OCI-LY1 (cell line): ENCODE measurements around the gene F2.
"Not testable (repeated sequence)": the region's sequence is repeated elsewhere in the genome, so short reads cannot be mapped to it uniquely, and the experiment has no call there.

Experiments used
- H2AFZ ChIP-seq: fragments of 200-600 bp; sonication (generic), shearing (Covaris generic); 2 replicates; pipeline ENCODE4 v1.6.0; 2014; ENCODE audit warnings: antibody characterized with exemption, mild to moderate bottlenecking, low read length
- H3F3A ChIP-seq: fragments of 200-600 bp; sonication (generic), shearing (Covaris generic); 2 replicates; pipeline ENCODE4 v1.6.0; 2014; ENCODE audit warnings: mild to moderate bottlenecking, antibody characterized with exemption, low read length, moderate library complexity; ENCODE audit not compliant: insufficient read depth
- H3K27ac ChIP-seq: fragments of 200-600 bp; sonication (generic); 2 replicates; pipeline ENCODE4 v1.5.1; 2014; ENCODE audit warnings: low read length, mixed run types, mild to moderate bottlenecking, low read depth; ENCODE audit not compliant: poor library complexity, severe bottlenecking
- H3K27me3 ChIP-seq: fragments of 200-600 bp; sonication (generic); 2 replicates; pipeline ENCODE4 v1.6.0; 2014; ENCODE audit warnings: antibody characterized with exemption, mild to moderate bottlenecking, low read length, moderate library complexity; ENCODE audit not compliant: insufficient read depth
- H3K36me3 ChIP-seq: fragments of 200-600 bp; sonication (generic); 2 replicates; pipeline ENCODE4 v1.6.1; 2014; ENCODE audit warnings: mild to moderate bottlenecking, antibody characterized with exemption, low read length, moderate library complexity, mixed read lengths; ENCODE audit not compliant: insufficient read depth
- H3K4me1 ChIP-seq: fragments of 200-600 bp; sonication (generic); 2 replicates; pipeline ENCODE4 v1.5.1; 2014; ENCODE audit warnings: mild to moderate bottlenecking, low read length, moderate library complexity; ENCODE audit not compliant: insufficient read depth, severe bottlenecking
- H3K4me2 ChIP-seq: fragments of 200-600 bp; sonication (generic), shearing (Covaris generic); 2 replicates; pipeline ENCODE4 v1.6.1; 2014; ENCODE audit warnings: low read length
- H3K4me3 ChIP-seq: fragments of 200-600 bp; sonication (generic); 2 replicates; pipeline ENCODE4 v1.5.1; 2014; ENCODE audit warnings: low read length, low read depth, mild to moderate bottlenecking, mixed read lengths; ENCODE audit not compliant: poor library complexity, severe bottlenecking
- H3K79me2 ChIP-seq: fragments of 200-600 bp; shearing (Covaris generic); 2 replicates; pipeline ENCODE4 v1.6.1; 2016; ENCODE audit warnings: mixed run types, low read length, mixed read lengths; ENCODE audit not compliant: insufficient read depth
- H3K9ac ChIP-seq: fragments of 200-600 bp; sonication (generic), shearing (Covaris generic); 2 replicates; pipeline ENCODE4 v1.6.1; 2014; ENCODE audit warnings: mild to moderate bottlenecking, low read length, mixed read lengths
- H3K9me2 ChIP-seq: fragments of 200-600 bp; sonication (generic), shearing (Covaris generic); 2 replicates; pipeline ENCODE4 v1.6.1; 2014; ENCODE audit warnings: low read depth, mild to moderate bottlenecking, low read length, mixed read lengths
- H3K9me3 ChIP-seq: fragments of 200-600 bp; shearing (Covaris generic); 2 replicates; pipeline ENCODE4 v1.6.1; 2014; ENCODE audit warnings: low read length, mixed read lengths
- H4K20me1 ChIP-seq: fragments of 200-600 bp; sonication (generic), shearing (Covaris generic); 2 replicates; pipeline ENCODE4 v1.6.0; 2016; ENCODE audit warnings: mild to moderate bottlenecking, low read length; ENCODE audit not compliant: insufficient read depth
- EZH2 ChIP-seq: fragments of 200-600 bp; sonication (generic), shearing (Covaris generic); IDR thresholded peaks from 2 replicates; pipeline ENCODE4 v1.8.0; 2017; ENCODE audit warnings: borderline replicate concordance, mixed run types, mild to moderate bottlenecking, antibody characterized with exemption, low read length, moderate library complexity, mixed read lengths
- TF ChIP-seq, protein P1 (sequence below): fragments of 200-600 bp; sonication (generic), shearing (Covaris generic); IDR thresholded peaks from 2 replicates; pipeline ENCODE4 v1.5.1; 2017; ENCODE audit warnings: mild to moderate bottlenecking, antibody characterized with exemption, low read length, moderate library complexity, mixed read lengths

F2 gene

DNA sequence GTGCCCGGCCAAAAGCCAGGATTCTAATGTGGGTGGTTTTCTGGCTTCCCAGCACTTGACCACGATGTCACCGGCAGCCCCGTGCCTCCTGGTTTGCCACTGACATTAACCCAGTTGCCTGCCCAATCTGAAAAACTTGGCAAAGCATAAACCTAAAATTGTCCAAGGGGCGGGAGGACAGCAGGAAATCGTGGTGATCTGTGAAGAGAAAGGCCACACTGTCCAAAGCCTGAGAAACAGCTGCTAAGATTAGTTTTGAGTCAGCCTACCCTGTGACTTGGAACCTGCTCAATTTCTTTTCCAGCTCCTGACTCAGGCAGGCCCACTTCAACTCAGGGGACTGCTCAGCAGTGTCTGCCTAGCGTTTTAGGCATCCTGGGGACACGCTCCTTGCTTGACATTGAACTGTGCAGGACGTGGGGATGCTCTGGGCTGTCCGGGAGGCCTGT, 8.2 kb upstream of the F2 start:
- no peak overlapping the region for H3K27ac ChIP-seq
- H3K27me3 ChIP-seq, result no peaks in the 10 kb centered on the region
- H3K9me2 ChIP-seq, result no peaks in the 10 kb centered on the region
- H3K9me3 ChIP-seq, result no peaks in the 10 kb centered on the region
- H2AFZ ChIP-seq, result no peak overlapping the region
- no peak for TF ChIP-seq EZH2
- TF ChIP-seq, protein P1, sequence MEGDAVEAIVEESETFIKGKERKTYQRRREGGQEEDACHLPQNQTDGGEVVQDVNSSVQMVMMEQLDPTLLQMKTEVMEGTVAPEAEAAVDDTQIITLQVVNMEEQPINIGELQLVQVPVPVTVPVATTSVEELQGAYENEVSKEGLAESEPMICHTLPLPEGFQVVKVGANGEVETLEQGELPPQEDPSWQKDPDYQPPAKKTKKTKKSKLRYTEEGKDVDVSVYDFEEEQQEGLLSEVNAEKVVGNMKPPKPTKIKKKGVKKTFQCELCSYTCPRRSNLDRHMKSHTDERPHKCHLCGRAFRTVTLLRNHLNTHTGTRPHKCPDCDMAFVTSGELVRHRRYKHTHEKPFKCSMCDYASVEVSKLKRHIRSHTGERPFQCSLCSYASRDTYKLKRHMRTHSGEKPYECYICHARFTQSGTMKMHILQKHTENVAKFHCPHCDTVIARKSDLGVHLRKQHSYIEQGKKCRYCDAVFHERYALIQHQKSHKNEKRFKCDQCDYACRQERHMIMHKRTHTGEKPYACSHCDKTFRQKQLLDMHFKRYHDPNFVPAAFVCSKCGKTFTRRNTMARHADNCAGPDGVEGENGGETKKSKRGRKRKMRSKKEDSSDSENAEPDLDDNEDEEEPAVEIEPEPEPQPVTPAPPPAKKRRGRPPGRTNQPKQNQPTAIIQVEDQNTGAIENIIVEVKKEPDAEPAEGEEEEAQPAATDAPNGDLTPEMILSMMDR, result no peak
- H3K4me1 ChIP-seq, result no peaks in the 10 kb centered on the region
- H3K36me3 ChIP-seq, result peaks cover 7% of the 10 kb centered on the region
- no peaks in the 10 kb centered on the region for H3K79me2 ChIP-seq
- no peak overlapping the region for H3K9ac ChIP-seq
- H3K4me2 ChIP-seq, result no peak overlapping the region
- H4K20me1 ChIP-seq, result no peaks in the 10 kb centered on the region
- H3K4me3 ChIP-seq, result no peak overlapping the region
- no peaks in the 10 kb centered on the region for H3F3A ChIP-seq

GRCh38 chr11:46711303-46711702, 7.7 kb upstream of the F2 start:
- Histone ChIP-seq H3K4me1 (no peaks in the 10 kb centered on the region), H3K4me3 (no peak overlapping the region), H3F3A (no peaks in the 10 kb centered on the region), H3K9ac (no peak overlapping the region), H3K27ac (no peak overlapping the region), H3K27me3 (no peaks in the 10 kb centered on the region), H3K36me3 (0 out of 2 replicates have a peak, but pooled peaks cover 5% of the 10 kb centered on the region), H4K20me1 (no peaks in the 10 kb centered on the region), H3K4me2 (no peak overlapping the region), H3K9me3 (no peaks in the 10 kb centered on the region), H2AFZ (no peak overlapping the region), H3K9me2 (no peaks in the 10 kb centered on the region), H3K79me2 (no peaks in the 10 kb centered on the region)
- TF ChIP-seq, protein P1, result no peak
- TF ChIP-seq EZH2, result no peak

DNA sequence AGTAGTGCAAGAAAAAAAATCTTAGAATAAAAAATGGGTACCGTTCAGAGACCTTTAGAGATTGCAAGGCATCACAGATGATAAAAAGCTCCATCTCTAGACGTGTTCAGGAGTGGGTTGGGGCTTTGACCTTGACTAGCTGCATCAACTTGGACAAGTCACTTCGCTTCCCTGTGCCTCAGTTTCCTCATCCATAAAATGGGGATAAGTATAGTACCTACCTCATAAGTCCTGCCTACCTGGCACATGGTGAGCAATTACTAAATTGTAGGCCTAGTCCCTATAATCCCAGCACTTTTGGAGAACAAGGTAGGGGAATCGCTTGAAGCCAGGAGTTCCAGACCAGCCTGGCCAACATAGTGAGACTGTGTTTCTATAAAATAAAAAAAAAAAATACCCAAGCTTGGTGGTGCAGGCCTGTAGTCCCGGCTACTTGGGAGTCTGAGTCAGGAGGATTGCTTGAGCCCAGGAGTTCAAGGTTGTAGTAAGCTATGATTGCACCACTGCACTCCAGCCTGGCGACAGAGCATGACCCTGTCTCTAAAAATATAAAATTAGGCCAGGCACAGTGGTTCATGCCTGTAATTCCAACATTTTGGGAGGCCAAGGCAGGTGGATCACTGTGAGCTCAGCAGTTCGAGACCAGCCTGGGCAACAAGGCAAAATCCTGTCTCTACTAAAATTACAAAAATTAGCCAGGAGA, 6.0 kb upstream of the F2 start:
- no peak for TF ChIP-seq EZH2
- TF ChIP-seq, protein P1, result no peak
- H3K4me3 ChIP-seq, result no peak overlapping the region
- no peaks in the 10 kb centered on the region for H3K79me2 ChIP-seq
- no peaks in the 10 kb centered on the region for H4K20me1 ChIP-seq
- H3K9me3 ChIP-seq, result no peaks in the 10 kb centered on the region
- no peaks in the 10 kb centered on the region for H3K36me3 ChIP-seq
- H3K9ac ChIP-seq, result no peak overlapping the region
- no peaks in the 10 kb centered on the region for H3K9me2 ChIP-seq
- H2AFZ ChIP-seq, result no peak overlapping the region
- no peaks in the 10 kb centered on the region for H3F3A ChIP-seq
- H3K27me3 ChIP-seq, result no peaks in the 10 kb centered on the region
- peaks cover 1% of the 10 kb centered on the region for H3K4me1 ChIP-seq
- H3K27ac ChIP-seq, result no peak overlapping the region
- no peak overlapping the region for H3K4me2 ChIP-seq

DNA sequence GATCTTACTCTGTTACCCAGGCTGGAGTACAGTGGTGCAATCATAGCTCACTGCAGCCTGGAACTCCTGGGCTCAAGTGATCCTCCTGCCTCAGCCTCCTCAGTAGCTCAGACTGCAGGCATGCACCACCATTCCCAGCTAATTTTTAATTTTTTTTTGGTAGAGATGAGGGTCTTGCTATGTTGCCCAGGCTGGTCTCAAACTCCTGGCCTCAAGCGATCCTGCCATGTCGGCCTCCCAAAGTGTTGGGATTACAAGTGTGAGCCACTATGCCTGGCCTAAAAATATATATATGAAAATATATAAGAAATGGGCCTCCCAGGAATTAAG, 1.2 kb upstream of the F2 start:
- H3K4me2 ChIP-seq, H3K36me3 ChIP-seq, H3F3A ChIP-seq, H2AFZ ChIP-seq, H3K9me3 ChIP-seq, H3K27me3 ChIP-seq, H3K27ac ChIP-seq, H3K79me2 ChIP-seq, H3K9ac ChIP-seq, H3K4me1 ChIP-seq, H3K9me2 ChIP-seq, H4K20me1 ChIP-seq, H3K4me3 ChIP-seq: not testable (repeated sequence)
